Epithelial cell of prostate (primary cell): ENCODE data around the gene THRB.

ENCODE experiments used
- DNase-seq: peaks from one replicate; pipeline ENCODE4 v3.0.0-alpha.2; 2011; ENCODE audit warnings: low read depth, low spot score
- H3K27ac ChIP-seq: fragments of 450-650 bp; 2 replicates; pipeline ENCODE4 v1.5.1; 2017; ENCODE audit warnings: mild to moderate bottlenecking

Gene THRB

GRCh38 chr3:24088782-24089181 lies 405.9 kb downstream of the THRB start:
- no peak overlapping the region for H3K27ac ChIP-seq
- no peak for DNase-seq

- no peak for DNase-seq
- H3K27ac ChIP-seq = no peak overlapping the region
These were observed 407.2 kb downstream of the THRB start for GRCh38 chr3:24087469-24087868.

GRCh38 chr3:24086617-24087404 lies 407.8 kb downstream of the THRB start:
- no peak overlapping the region for H3K27ac ChIP-seq
- DNase-seq = no peak

GRCh38 chr3:24086206-24086605 lies 408.4 kb downstream of the THRB start:
- no peak for DNase-seq
- no peak overlapping the region for H3K27ac ChIP-seq

GRCh38 chr3:24072193-24072592 lies 422.5 kb downstream of the THRB start:
- no peak overlapping the region for H3K27ac ChIP-seq
- no peak for DNase-seq

GRCh38 chr3:24069045-24069444 lies 425.6 kb downstream of the THRB start:
- no peak overlapping the region for H3K27ac ChIP-seq
- DNase-seq = no peak

- DNase-seq = no peak
- H3K27ac ChIP-seq = no peak overlapping the region
These were observed 427.2 kb downstream of the THRB start for GRCh38 chr3:24067483-24067882.
